ENCODE measurements around the gene ANOS1.
A peak's percentile ranks its signal among the peaks of the same experiment; 100 is the strongest.
"Not testable (repeated sequence)": the region's sequence is repeated elsewhere in the genome, so short reads cannot be mapped to it uniquely, and the experiment has no call there.

The ANOS1 gene, protein sequence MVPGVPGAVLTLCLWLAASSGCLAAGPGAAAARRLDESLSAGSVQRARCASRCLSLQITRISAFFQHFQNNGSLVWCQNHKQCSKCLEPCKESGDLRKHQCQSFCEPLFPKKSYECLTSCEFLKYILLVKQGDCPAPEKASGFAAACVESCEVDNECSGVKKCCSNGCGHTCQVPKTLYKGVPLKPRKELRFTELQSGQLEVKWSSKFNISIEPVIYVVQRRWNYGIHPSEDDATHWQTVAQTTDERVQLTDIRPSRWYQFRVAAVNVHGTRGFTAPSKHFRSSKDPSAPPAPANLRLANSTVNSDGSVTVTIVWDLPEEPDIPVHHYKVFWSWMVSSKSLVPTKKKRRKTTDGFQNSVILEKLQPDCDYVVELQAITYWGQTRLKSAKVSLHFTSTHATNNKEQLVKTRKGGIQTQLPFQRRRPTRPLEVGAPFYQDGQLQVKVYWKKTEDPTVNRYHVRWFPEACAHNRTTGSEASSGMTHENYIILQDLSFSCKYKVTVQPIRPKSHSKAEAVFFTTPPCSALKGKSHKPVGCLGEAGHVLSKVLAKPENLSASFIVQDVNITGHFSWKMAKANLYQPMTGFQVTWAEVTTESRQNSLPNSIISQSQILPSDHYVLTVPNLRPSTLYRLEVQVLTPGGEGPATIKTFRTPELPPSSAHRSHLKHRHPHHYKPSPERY

GRCh38 chrX:8731559-8732395 lies at the start of gene ANOS1:
ANOS1 (minus strand) TSS chrX:8732137; CDS start chrX:8732036, 101 bp downstream.
- DNase-seq (ENCODE audit: low read depth in 2 of 2) = no peak

- DNase-seq (ENCODE audit: low read depth in 2 of 2) = no peak
Observed at GRCh38 chrX:8773117-8773516, 41.2 kb upstream of the ANOS1 start.

DNA sequence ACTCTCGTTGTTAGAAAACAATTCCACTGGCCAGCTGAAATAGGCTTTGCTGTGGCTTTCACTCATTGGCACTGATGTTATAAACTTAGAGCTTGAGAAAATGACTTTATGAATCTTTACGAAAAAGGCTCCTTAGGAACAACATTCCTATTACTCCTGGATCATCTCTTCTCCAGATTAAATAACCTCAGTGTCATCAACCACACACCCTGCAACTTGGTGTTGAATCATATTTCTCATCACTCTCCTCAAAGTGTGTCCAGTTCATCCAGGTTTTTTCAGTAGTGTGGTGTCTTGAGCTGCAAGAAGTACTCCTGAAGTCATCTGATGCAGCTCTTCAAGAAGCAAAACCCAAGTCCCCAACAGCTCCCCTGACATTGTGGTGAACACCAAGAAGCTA lies 28.1 kb upstream of the ANOS1 start:
- no peak for DNase-seq (ENCODE audit: low read depth in 2 of 2)

GRCh38 chrX:8758706-8759105 lies 26.8 kb upstream of the ANOS1 start:
- DNase-seq (ENCODE audit: low read depth in 2 of 2) = not testable (repeated sequence)

DNA sequence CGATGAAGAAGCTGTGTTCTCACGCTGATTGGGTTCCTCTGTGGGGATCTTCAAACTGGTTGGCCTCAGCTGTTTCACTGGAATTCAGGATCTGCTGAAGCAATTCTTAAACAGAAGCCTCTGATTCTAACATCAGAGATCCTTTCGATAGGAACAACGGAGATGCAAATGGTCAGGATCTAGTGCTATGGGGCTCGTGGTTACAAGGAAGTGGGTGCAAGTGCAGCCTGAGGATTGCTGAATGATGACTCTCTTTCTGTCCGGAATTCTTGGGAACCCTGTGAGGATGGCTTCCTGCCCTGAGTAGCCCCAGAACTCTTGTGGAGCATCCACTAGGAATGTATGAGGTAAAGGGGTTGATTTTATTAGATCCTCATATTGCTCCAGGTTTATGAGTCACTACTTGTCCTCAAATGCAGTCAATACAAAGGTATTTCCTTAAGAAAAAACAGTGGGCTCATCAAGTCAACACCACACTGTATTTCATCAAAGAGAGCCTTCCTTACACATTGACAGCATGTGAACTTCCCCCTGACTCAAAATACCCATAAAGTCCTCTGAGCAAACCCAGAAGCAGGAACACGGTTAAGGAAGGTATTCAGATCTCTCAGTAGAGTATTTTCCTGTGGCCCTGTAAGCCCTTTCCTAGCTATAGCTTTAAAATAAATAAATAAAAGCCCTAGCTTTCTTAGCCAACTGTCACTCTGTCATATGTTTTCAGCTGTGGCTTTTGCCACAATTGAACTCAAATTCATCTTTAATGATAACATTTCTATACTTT lies 25.9 kb upstream of the ANOS1 start:
- not testable (repeated sequence) for DNase-seq (ENCODE audit: low read depth in 2 of 2)

GRCh38 chrX:8755813-8756212 lies 23.9 kb upstream of the ANOS1 start:
- DNase-seq (ENCODE audit: low read depth in 2 of 2) = no peak

DNA sequence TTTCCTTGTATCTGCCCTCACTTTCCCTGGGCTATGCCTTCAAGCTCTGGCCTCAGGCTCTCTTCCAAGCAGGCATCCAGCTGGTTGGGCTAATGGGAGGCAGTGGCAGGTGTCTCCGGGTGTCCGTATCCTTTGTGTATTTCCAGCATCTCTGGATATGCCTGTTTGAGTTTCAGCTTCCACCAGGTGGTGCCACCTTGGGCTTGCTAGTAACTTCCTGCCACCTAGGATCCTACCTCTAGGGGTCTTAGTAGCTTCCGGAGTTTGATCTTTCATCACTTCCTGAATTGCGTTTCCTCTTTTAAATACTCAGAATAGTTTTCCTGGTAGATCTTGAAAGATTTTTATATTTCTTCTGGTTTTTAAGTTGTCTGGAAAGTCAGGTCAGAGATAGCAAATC lies 23.2 kb upstream of the ANOS1 start:
- no peak for DNase-seq (ENCODE audit: low read depth in 2 of 2)

DNA sequence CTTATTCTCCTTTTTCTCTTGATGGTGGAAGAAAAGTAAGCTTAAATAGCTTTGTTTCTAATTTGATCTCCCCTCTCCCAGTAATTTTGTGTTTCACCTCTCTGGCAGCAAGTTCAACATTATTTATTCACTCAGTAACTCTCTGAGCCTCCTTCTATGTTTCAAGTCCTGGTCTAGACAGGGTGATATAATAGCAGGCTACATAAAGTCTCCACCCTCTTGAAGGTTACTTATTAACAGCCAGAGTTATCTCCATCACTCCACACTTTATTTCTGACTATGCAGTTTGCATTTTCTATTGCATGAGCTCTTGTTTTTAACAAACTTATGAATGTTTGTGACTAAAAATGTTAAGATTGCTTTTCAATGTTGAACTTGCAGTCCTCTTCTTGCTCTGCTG lies 17.8 kb upstream of the ANOS1 start:
- no peak for DNase-seq (ENCODE audit: low read depth in 2 of 2)

DNA sequence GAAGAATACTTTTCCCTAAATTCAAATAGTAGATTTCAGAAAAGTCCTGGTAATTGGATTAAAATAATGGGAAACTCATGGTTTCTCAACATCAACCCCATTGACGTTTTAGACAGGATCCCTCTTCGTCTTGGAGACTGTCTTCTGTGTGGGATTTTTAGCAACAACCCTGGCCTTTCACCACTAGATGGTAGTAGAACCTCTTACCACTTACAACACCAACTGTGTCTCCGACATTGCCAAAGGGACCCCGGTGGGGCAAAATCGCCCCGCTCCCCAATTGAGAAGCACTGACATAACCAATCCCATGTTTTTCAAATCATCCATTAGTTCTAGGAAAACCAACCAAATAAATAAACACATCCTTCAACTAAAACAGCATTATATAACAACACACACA lies 16.9 kb upstream of the ANOS1 start:
- DNase-seq (ENCODE audit: low read depth in 2 of 2) = no peak

GRCh38 chrX:8743126-8743732 lies 11.3 kb upstream of the ANOS1 start:
- DNase-seq (ENCODE audit: low read depth in 2 of 2) = peak; percentile 51 to 53

GRCh38 chrX:8741981-8742380 lies 10.0 kb upstream of the ANOS1 start:
- no peak for DNase-seq (ENCODE audit: low read depth in 2 of 2)

DNA sequence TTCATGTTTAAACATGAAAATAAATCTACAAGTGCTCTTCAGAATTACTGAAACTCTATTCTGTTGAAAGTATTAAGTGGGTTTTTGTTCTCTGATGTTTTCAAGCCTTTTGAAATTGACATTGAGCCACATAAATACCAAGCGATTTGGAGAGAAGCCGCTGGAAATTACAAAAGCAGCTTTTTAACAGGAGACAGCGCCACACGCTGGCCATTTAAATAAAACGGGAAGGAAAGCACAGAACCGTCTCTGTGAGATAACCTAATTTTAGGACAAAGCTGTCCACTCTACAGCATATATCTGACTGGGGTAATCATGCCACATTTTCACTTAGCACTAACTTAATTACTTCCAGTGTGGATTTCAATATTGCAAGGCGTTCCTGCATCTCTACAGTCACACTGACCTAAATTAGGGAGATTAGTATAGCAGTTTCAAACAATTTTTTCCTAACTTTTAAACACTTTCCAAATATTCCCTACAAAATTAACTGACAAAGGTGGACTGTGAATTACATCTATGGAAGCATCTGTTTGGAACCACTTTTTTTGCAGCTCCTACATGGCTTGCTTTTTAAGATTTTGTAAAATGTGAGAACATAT lies 6.8 kb upstream of the ANOS1 start:
- peak in 1 of 2 donors; percentile 10 for DNase-seq (ENCODE audit: low read depth in 2 of 2)

DNA sequence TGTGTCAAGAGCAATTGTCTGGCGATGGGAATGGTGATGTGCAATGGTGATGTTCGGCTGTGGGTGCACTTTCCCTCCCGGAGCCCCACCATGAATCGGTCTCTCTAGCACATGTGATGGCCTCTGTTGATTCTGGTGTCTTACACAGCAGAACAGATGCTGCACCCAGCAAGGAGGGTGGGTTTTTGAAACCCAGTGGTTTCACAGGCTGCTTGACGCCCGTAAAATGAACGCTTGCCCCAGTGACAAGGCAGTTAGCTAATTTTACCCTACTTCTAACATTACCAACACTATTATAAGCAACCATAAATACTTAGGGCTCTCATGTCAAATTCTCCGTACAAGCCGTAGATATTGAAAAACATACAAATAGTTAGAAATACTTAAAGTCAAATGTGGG lies 5.9 kb upstream of the ANOS1 start:
- DNase-seq (ENCODE audit: low read depth in 2 of 2) = no peak

DNA sequence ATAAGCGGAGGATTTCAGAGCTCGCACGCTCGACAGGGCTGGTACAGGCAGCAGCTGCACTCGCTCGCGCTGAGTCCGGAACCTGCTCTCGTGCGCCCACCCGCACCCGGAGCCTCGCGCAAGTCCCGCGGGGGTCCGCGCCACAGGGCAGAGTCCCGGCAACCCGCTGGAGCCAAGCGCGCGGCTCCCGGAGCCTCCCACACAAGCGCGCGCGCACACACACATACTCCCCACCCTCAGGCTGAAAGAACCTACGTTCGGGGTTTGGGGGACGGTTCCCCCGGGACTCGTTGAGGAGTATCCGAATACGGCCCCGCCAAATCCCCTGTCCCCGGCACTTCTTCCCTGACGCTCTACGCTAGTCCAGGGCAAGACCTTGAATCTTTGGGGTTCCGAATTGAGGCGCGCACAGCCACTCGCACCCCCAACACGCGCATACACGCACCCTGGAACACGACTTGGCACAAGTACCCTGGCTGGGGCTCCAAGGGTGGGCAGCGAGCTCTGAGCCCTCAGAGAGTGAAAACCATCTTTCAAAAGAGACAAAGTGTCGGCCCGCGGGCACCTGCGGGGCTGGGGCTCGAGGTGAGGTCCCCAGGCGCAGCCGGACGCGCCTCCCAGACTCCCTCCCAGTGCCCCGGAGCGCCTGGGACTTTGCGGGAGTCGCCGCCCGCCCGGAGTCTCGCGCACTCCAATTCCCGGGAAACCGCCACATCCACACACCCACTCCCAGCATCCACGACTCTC lies 952 bp downstream of the ANOS1 start:
- no peak for DNase-seq (ENCODE audit: low read depth in 2 of 2)

DNA sequence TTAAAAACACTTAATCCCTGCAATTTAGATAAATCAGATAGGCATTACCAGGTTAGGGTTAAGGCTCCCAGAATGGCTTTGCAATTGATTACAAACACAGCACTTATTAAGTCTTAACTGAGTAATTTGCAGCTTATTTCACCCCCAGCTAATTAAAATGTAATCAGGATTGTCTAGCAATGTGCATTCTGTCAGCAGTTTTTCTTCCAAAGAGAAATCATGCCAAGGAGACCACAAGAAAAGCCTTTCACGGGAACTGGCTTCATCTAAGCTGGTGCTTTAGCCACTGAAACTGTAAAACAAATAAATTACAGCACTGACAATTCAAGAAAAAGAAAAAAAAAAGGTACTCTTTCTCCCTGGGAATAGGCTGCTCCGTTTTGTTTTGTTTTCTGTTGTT lies 2.1 kb downstream of the ANOS1 start:
- DNase-seq (ENCODE audit: low read depth in 2 of 2) = no peak

DNA sequence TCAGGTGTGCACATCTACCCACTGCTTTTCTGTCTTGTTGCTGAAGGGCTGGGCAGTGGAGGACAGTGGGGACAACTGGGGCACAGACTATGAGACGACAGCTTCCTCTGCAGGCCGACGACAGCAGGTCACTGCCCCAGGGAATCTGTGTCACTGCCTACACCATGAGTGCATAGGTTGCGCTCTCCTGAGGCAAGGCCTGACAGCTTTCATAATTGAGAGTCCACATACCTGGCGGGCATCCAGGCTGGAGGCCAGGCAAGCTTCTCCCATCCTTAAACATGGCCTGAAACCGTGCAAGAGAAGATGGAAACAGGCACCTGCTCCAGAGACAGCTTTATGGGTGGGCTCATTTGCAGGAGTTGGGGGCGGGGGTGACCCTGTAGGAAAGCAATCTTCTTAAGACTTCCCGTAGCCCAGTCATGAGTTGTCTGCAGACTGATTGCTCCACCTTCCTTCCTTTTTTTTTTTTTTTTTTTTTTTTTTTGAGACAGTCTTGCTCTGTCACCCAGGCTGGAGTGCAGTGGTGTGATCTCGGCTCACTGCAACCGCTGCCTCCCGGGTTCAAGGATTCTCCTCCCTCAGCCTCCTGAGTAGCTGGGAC lies 2.9 kb downstream of the ANOS1 start:
- no peak for DNase-seq (ENCODE audit: low read depth in 2 of 2)

GRCh38 chrX:8726031-8726652 lies 5.8 kb downstream of the ANOS1 start:
- no peak for DNase-seq (ENCODE audit: low read depth in 2 of 2)

DNA sequence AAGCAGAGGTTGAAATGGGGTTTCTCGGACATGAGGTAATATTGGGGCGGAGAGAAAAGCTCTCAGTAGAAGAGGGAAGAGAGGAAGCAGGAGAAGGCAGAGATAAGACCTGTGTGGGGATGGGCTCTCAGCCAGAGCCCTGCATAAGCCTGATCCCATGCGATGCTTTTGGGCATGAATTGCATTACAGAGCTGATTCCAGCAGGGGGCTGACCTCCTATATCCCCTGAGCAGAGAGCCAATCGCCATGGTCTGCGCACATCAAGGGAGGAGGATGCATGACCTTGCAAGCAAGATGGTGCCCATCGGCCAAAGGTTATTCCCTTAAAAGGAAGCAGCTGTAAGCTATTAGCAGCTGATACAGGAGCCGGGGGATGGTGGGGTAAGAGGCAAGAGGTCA lies 7.6 kb downstream of the ANOS1 start:
- DNase-seq (ENCODE audit: low read depth in 2 of 2) = no peak

DNA sequence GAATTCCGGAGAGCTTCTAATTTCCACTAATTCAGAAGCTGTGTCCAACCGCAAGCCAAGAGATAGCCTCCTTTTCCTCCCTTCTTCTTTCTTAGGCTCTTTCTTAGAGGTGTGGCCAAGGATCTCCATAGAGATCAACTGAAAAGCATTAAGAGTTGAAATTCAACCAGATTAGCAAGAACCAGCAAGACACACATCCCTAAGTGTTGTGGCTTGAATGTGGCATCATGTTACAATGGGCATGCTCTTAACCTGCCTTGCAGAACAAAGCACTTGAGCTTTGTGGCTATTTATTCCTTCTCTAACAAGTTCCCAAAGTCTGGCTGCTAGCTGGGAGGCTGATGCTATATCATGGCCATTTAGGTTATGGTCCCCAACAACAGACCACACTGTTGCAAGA lies 10.4 kb downstream of the ANOS1 start:
- DNase-seq (ENCODE audit: low read depth in 2 of 2) = no peak

Data from stimulated activated CD4-positive, alpha-beta T cell treated with anti-CD3 and anti-CD28 coated beads, Interleukin-1b, Interleukin-23, amount 100 ng/mL, for 4 hours (primary cell).